ENCODE measurements around the gene TRAF3IP3.

Gene TRAF3IP3

GRCh38 chr1:209761011-209761635, 5.3 kb downstream of the TRAF3IP3 start:
- H3K4me3 ChIP-seq (ENCODE audit: low read depth, low read length) = no peak overlapping the region
- no peak for DNase-seq (ENCODE audit: low read depth)

- no peak for DNase-seq (ENCODE audit: low read depth)
- H3K4me3 ChIP-seq (ENCODE audit: low read depth, low read length) = no peak overlapping the region
These were observed 10.2 kb downstream of the TRAF3IP3 start for GRCh38 chr1:209766051-209766450.

DNA sequence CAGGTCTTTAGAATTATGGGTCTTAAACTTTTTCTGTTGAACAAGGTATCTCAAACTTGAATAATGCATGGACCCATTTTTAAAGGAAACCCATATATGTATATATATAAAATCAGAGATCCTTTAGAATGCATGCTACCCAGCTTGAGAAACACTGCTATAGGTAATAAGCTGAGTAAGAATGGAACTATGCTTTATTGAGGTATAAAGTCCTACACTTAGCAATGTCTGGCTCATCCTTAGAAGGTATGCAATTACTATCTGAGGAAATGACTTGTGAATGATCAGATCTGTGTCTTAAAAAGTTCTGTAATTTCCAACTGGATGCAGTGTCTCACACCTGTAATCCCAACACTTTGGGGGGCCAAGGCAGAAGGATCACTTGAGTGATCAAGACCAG, 11.2 kb downstream of the TRAF3IP3 start:
- DNase-seq (ENCODE audit: low read depth) = no peak
- no peak overlapping the region for H3K4me3 ChIP-seq (ENCODE audit: low read depth, low read length)

DNA sequence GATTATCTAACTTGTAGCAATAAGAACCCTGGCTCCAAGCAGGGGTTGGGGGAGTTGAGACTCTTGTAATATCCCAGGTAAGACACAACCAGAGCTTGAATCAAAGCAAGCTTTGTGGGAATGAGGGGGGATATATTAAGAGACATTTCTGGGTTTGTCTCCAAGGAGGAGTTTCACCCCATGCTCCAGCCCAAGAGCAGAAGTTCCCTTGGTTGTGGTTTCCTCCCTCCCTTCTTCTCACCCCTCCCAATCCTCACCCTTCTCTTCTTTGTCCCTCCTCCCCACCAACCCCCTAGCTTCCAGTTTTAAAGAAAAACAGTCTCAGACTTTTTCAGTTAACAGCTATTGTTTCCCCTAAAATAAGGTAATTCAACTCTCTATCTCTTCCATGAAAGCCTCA, 11.9 kb downstream of the TRAF3IP3 start:
- no peak overlapping the region for H3K4me3 ChIP-seq (ENCODE audit: low read depth, low read length)
- DNase-seq (ENCODE audit: low read depth) = no peak

- H3K4me3 ChIP-seq (ENCODE audit: low read depth, low read length) = no peak overlapping the region
- no peak for DNase-seq (ENCODE audit: low read depth)
These were observed 12.5 kb downstream of the TRAF3IP3 start for GRCh38 chr1:209768354-209768774.

DNA sequence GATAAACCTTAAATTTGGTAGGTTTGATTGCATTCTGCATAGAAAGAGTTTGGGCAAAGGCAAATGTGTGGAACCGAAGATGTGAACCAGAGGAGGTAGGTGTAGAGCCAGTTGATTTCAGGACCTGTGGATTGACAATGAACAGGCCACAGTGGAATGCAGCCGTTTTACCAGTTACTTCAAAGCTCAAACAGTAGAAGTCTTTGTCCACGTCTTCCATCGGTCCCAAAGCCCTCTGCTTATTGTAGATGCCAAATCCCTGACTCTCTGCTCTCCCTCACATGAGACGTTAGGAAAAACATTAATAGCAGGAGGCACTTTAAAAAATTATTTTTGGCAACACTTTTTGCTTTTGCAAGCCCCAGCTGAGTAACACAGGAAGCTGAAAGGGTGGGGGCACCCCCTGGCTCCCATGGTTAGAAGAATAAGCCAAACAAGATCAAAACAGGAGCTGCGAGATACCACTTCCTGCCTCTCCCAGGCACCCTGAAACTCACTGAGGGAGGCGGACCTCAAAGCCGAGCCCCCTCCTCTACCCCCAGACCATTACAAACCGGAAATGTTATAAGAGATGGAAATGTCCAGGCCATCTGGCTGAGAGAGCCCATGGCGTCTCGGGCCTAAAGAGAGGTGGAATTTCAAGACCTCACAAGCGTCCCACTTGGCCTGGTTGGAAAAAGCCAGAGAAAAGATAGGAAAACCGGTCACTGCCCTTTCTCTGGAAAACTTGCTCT, 13.5 kb downstream of the TRAF3IP3 start:
- no peak overlapping the region for H3K4me3 ChIP-seq (ENCODE audit: low read depth, low read length)
- DNase-seq (ENCODE audit: low read depth) = peak; percentile 65

DNA sequence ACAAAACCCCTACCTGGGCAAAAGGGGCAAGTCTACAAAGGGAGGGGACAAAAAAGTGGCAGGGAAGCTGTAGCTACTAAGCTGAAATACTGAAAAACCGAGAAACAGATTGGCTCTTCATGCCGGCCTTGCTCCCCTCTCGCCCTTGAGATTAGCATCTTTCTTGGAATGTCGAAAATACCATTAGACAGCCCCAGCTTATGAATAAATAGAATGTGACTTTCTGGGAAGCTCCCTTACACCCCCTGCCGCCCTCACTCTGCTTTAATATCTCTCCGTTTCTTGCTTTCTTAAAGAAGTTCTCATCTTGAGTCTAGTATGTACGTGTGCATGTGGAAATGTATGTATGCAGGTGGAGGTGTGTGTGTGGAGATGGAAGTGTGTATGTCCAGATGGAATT, 14.1 kb downstream of the TRAF3IP3 start:
- no peak overlapping the region for H3K4me3 ChIP-seq (ENCODE audit: low read depth, low read length)

GRCh38 chr1:209770636-209771415, 15.0 kb downstream of the TRAF3IP3 start:
- H3K4me3 ChIP-seq (ENCODE audit: low read depth, low read length) = no peak overlapping the region
- no peak for DNase-seq (ENCODE audit: low read depth)

More for the DNA sequence above, 14.1 kb downstream of the TRAF3IP3 start:
- no peak for DNase-seq (ENCODE audit: low read depth)

GRCh38 chr1:209772126-209772525, 16.3 kb downstream of the TRAF3IP3 start:
- no peak for DNase-seq (ENCODE audit: low read depth)
- no peak overlapping the region for H3K4me3 ChIP-seq (ENCODE audit: low read depth, low read length)

- DNase-seq (ENCODE audit: low read depth) = no peak
- H3K4me3 ChIP-seq (ENCODE audit: low read depth, low read length) = no peak overlapping the region
These were observed 18.7 kb downstream of the TRAF3IP3 start for GRCh38 chr1:209774592-209774991.

DNA sequence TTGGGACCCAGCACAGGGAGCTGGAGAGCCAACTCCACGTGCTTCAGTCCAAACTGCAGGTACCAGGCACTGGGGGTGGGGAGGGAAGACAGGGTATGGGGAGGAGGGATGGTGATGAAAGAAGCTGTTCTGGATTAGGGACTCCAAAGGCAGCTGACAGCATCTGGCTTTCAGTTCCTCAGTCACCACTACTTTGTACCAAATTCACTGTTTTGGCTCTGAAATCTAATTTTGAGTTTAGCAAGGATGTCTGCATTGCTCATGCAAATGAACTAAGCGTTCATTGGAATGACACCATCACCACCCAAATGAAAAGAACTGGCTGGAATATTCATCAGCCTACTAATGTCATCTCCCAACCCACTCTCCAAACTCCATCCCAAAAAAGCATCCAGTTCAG, 19.8 kb downstream of the TRAF3IP3 start:
- H3K4me3 ChIP-seq (ENCODE audit: low read depth, low read length) = no peak overlapping the region
- DNase-seq (ENCODE audit: low read depth) = no peak

DNA sequence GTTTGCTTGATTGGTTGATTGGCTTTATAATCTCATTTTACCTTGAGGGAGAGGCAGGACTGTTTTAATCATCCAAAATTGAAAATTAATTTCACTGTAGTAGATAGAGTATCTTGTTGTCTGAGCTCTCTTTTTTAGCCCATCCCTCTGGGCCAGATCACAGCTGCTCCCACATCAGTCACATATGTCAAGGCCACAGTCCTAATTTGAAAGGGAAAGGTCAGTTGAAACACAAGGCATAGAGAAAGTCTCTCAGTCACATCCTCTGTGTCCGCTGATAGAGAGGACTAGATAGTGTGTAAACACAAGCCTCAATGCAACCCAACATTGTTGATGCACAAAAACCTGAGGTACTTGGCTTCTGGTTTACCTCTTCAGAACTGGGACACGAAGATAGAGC, 21.7 kb downstream of the TRAF3IP3 start:
- DNase-seq (ENCODE audit: low read depth) = no peak
- H3K4me3 ChIP-seq (ENCODE audit: low read depth, low read length) = no peak overlapping the region

- no peak for DNase-seq (ENCODE audit: low read depth)
- H3K4me3 ChIP-seq (ENCODE audit: low read depth, low read length) = no peak overlapping the region
These were observed 22.2 kb downstream of the TRAF3IP3 start for GRCh38 chr1:209778102-209778501.

DNA sequence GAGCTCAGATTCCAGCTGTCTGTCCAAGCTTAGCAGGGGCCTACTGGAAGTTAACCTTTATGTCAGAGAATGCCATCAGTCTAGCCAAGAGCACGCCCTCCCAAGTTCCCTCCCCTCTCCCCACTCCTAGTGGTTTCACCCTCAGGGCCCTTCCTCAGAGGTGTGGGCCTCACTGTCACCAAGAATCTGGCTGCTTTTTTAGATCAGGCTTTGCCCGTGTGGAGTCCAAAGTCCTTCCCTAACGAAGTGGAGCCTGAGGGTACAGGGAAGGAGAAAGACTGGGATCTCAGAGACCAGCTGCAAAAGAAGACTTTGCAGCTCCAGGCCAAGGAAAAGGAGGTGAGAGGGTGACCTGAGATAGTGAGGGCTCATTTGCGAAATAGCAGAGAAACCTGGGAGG, 24.4 kb downstream of the TRAF3IP3 start:
- no peak overlapping the region for H3K4me3 ChIP-seq (ENCODE audit: low read depth, low read length)
- DNase-seq (ENCODE audit: low read depth) = no peak

- peak overlapping the region; percentile 75 for H3K4me3 ChIP-seq (ENCODE audit: low read depth, low read length)
- no peak for DNase-seq (ENCODE audit: low read depth)
These were observed 27.5 kb downstream of the TRAF3IP3 start for GRCh38 chr1:209783386-209783785.

GRCh38 chr1:209784265-209785169, 28.7 kb downstream of the TRAF3IP3 start, which contains the start of gene C1orf74:
TSS of gene C1orf74 (minus strand) at chr1:209784559. CDS start at chr1:209783634, 925 bp downstream.
- DNase-seq (ENCODE audit: low read depth) = peak; percentile 90
- H3K4me3 ChIP-seq (ENCODE audit: low read depth, low read length) = peak within 1 kb of the TSS; percentile 75

- H3K4me3 ChIP-seq (ENCODE audit: low read depth, low read length) = no peak overlapping the region
- DNase-seq (ENCODE audit: low read depth) = no peak
These were observed 29.7 kb downstream of the TRAF3IP3 start for GRCh38 chr1:209785592-209785991.

- H3K4me3 ChIP-seq (ENCODE audit: low read depth, low read length) = no peak overlapping the region
- DNase-seq (ENCODE audit: low read depth) = no peak
These were observed 30.3 kb downstream of the TRAF3IP3 start for GRCh38 chr1:209786146-209786545.

- no peak for DNase-seq (ENCODE audit: low read depth)
- no peak overlapping the region for H3K4me3 ChIP-seq (ENCODE audit: low read depth, low read length)
These were observed 31.7 kb downstream of the TRAF3IP3 start for GRCh38 chr1:209787551-209787950.

All from skeletal muscle cell (primary cell).